Suppressor macrophage (primary cell): ENCODE measurements around the gene TAF8.
A peak's percentile ranks its signal among the peaks of the same experiment; 100 is the strongest.

ENCODE experiments used
- DNase-seq, 4 experiments: peaks; one replicate each; pipeline ENCODE4 v3.0.0-alpha.2; 2020 to 2022

Gene TAF8

GRCh38 chr6:42123379-42124103 lies 73.2 kb downstream of the TAF8 start:
- no peak for DNase-seq

GRCh38 chr6:42124223-42124836 lies 74.0 kb downstream of the TAF8 start:
- DNase-seq = no peak

GRCh38 chr6:42125231-42125630 lies 74.9 kb downstream of the TAF8 start:
- DNase-seq = peak in 3 of 4 experiments; percentile 31 to 48 (median 48)

GRCh38 chr6:42125663-42126062 lies 75.3 kb downstream of the TAF8 start:
- DNase-seq = no peak

GRCh38 chr6:42128460-42129359 lies 78.4 kb downstream of the TAF8 start:
- DNase-seq = no peak

- no peak for DNase-seq
Observed at GRCh38 chr6:42129360-42129676, 79.0 kb downstream of the TAF8 start.

- DNase-seq = no peak
Observed at GRCh38 chr6:42131531-42131930, 81.2 kb downstream of the TAF8 start.

- DNase-seq = no peak
Observed at GRCh38 chr6:42133926-42134325, 83.6 kb downstream of the TAF8 start.

GRCh38 chr6:42135161-42135560 lies 84.8 kb downstream of the TAF8 start:
- DNase-seq = no peak

GRCh38 chr6:42135722-42136121 lies 85.4 kb downstream of the TAF8 start:
- no peak for DNase-seq

- peak; percentile 35 to 63 (median 46) for DNase-seq
Observed at GRCh38 chr6:42136508-42137193, 86.3 kb downstream of the TAF8 start.
